ELF-1 (cell line): ENCODE data around the gene IRS1.

Experiments
- DNase-seq: peaks from one replicate; pipeline ENCODE4 v3.0.0-alpha.2; 2016; ENCODE audit warnings: low read depth, low spot score

Gene IRS1

GRCh38 chr2:226690461-226691024 lies 109.1 kb downstream of the IRS1 start:
- DNase-seq = no peak

DNA sequence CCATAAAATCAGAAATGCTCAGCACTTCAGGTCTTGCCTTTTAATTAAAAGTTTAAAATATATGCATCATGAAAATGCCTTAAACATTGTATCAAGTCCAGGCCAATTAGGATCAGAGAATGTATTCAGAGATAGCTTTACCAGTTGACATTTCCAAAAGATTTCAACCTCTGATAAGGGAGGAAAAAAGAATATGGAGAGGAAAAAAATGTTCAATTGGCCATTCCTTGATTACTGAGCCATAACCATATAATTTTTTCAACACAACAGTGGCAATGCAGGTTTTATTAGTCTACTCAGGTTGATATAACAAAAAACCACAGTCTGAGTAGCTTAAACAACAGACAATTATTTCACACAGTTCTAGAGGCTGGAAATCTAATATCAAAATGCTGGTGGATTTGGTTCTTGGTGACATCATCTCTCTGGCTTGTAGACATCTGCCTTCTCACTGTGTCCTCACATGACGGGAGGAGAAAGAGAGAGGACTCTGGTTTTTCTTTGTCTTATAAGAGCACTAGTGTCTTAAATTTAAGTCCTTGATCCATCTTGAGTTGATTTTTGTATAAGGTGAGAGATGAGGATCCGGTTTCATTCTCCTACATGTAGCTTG lies 111.9 kb downstream of the IRS1 start:
- no peak for DNase-seq

GRCh38 chr2:226684563-226684959 lies 115.1 kb downstream of the IRS1 start:
- no peak for DNase-seq

GRCh38 chr2:226683944-226684562 lies 115.6 kb downstream of the IRS1 start:
- no peak for DNase-seq

DNA sequence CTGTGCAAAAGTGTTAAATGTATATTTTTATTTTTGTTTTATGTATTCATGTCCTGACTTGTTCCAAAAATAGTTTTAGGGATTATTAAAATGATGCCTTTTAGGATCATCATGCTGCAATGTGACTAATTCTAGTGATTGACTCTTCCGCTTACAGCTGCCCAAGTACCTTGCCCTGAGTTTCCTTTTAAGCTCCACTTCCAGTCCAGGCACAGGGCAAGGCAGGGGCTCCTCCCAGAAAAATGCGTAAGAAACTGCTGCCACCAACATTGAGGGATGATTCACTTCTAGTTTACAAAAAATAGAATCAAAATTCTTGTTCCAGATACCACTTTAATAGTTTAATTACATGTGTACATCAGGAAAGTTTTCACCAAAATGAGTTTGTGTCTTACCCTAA lies 116.4 kb downstream of the IRS1 start:
- DNase-seq = no peak
